Embryonic facial prominence (tissue), 1 donor: ENCODE results near the gene MPP3.
A peak's percentile ranks its signal among the peaks of the same experiment; 100 is the strongest.
"Not testable (repeated sequence)": the region's sequence is repeated elsewhere in the genome, so short reads cannot be mapped to it uniquely, and the experiment has no call there.

Experiments
- DNase-seq: peaks from one replicate; pipeline ENCODE4 v3.0.0-alpha.2; 2016; ENCODE audit errors: extremely low spot score

MPP3 gene, protein sequence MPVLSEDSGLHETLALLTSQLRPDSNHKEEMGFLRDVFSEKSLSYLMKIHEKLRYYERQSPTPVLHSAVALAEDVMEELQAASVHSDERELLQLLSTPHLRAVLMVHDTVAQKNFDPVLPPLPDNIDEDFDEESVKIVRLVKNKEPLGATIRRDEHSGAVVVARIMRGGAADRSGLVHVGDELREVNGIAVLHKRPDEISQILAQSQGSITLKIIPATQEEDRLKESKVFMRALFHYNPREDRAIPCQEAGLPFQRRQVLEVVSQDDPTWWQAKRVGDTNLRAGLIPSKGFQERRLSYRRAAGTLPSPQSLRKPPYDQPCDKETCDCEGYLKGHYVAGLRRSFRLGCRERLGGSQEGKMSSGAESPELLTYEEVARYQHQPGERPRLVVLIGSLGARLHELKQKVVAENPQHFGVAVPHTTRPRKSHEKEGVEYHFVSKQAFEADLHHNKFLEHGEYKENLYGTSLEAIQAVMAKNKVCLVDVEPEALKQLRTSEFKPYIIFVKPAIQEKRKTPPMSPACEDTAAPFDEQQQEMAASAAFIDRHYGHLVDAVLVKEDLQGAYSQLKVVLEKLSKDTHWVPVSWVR

DNA sequence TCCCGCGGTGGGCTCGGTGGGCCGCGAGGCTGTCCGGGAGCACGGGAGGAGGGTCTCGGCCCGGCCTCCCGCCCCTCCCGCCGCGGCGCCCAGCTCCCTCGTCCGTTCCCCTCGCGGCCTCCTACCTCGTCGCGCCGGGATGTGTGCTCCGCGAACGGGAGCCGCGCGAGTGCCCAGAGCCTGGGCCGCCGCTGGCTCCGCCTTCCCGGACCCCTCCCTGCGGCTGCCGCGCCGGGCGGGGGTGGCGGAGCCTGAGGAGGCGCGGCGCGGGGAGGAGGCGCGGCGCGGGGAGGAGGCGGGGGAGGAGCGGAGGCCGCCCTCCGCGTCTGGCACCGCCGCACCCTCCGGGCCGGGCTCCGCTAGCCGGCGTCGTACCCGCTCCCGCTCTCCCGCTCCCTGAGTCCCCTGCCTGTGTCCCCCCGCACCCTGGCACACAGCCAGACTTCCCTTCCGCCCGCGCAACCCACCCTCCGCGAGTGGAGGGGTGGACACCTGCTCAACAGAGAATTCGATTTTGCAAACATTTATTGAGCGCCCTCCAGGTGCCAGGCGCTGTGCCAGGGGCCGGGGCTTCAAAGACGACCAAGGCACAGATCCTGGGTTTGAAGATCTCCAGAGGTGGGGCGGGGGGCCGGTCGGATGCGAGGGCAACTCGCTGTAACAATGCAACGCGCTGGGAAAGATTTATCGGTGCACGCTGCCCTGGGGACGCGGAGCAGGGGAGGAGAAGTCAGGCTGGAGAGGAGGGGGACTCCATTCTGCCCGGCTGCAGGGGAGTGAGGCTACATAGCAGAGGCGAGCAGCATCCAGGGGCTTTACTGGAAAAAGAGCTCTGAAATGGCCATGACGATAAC, at the start of gene MPP3:
Gene MPP3 (minus strand): TSS at position 171 of the 854 bp plus-strand sequence. CDS start 1,240 bp downstream, outside the sequence.
- peak; percentile 53 for DNase-seq

DNA sequence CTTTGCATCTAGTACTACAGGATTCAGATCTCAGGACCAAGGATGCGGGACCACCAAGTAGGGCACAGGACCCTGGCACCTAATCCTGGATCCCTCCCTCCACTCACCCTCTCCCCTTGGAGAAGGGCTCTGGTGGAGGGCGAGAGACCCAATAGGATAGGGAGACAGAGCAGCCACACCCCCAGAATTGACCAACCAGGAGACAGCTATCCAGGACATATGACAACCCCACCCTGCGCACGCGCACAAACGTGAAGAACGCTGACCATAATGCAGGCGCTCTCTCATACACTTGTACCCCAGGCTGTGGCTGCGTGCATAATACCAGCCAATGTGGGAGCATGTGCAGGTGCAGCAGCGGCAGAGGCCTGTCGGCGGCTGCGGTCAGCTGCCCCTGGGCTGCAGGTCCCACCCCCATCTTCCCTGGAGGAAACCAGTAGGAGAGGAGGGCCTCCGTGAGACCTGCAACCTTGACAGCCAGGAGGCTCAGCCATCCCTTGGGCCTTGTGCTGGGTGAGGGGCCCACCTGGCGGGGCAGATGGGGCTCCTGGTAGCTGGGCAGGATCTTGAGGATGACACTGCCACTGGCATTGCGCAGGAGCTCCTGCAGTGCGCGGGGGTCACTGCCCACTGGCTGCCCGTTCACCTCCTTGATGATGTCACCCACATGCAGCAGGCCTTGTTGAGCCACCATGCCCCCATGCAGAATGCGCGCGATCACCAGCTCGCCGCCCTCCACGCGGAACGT, 49.0 kb upstream of the MPP3 start:
- DNase-seq, result no peak

DNA sequence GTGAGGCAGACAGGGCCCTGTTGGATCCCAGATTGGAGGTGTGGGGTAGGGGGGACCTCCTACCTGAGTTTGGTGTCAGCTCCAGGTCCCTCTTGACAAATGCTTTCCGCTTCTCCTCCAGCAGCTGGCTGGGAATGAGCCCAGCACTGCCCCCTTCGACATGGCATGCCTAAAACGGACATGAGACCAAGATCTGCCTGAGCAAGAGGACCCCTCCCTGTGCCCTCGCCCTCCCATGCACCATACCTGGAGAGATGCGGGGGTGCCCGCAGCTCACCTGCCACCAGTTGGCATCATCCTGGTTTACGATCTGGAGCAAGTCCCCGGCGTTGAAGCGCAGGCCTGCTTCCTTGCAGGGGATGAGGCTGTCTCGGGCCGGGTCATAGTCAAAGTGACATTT, 48.2 kb upstream of the MPP3 start:
- no peak for DNase-seq

DNA sequence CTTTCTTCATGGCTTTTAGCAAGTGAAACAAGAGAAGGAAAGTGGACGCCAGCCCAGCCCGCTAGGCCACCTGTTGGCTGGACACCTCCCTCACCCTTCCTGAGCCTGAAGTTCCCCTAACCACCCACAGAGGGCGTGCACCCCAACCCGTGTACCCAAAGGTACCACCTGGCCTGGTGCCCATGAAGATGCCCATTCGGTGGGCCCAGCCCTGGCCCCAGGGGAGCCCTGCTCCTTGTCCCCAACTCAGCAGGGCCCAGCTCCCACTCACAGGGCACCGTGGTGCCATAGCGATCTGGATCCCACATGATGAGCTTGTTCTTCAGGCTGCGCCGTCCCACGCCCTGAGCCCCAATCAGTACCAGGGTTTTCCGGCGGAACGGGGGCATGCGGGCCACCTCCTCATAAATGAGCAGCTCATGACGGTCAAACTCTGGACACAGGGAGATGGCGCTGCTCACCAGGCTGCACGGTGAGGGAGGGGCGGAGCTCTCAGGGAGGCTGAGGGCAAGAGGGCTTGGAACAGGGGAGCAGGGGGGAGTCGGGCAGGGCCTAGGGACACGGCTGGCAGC, 47.6 kb upstream of the MPP3 start:
- no peak for DNase-seq

DNA sequence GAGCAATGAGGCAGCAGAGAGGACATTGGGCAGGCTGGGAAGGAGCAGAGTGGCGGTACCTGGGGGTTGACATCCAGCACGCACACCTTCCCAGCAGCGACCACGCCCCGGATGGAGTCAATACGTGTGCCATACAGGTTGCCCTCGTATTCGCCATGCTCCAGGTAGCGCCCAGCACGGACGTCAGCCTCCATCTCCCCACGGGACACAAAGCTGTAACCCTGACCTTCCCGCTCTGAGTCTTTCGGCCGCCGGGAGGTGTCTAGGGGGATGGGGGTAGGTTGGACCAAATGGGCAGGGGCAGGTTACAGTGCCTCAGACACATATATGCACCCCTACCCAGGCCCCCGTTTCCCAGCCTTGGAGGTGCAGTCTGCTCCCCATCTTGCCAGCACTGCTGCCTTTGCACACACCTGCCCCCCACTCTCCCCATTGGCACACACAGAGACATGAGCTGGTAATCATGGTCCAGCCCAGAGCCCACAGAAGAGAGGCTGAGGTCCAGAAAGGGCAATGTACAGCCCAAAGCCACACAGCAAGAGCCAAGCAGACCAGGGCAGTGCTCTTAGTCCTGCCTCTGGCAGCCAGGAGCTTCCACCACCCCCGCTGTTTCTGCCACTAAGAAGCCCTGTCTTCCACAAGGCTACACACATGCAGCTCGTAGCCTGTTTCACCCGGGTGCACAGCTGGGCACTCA, 46.9 kb upstream of the MPP3 start:
- no peak for DNase-seq

DNA sequence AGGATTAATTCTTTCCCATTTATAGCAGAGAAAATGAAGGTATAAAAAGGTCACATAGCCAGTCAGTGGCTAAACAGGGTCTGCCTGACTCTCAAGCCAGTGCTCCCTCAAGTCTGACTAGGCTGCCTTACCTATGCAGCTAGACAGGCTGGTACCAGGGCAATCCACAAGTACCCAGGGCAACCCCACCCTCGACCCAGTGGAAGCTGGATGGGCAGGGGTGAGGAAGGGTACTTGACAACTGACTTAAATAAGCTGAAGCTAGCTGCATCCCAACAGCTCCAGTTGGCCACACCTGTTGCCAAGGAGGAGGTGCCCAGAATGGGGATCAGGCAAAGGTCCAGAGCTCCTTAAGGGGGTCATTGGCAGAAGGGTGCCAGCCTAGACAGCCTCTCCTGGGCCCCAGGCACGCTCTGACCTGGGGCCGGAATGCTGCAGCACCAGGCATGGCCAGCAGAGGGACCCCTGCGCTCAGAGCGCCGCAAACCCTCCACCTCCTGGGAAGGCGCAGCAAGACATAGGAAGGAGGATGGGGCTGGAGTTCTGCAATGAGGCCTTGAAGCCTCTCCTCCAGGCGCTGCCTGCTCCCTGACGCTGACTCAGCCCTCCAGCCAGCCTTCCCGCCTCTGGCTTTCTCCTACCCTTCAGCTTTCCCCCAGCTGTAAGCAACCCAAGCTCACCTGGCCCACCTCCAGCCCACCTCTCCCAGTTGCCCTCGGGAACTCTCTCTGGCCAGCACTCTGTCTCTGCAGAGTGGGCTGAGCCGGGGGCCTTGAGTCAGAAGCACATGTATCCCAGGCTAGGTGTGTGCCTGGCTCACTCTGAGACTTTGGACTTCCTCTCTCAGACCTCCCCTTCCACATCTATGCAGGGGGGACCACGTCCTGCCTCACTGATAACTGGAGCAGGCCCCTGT, 45.6 kb upstream of the MPP3 start:
- peak; percentile 45 for DNase-seq

DNA sequence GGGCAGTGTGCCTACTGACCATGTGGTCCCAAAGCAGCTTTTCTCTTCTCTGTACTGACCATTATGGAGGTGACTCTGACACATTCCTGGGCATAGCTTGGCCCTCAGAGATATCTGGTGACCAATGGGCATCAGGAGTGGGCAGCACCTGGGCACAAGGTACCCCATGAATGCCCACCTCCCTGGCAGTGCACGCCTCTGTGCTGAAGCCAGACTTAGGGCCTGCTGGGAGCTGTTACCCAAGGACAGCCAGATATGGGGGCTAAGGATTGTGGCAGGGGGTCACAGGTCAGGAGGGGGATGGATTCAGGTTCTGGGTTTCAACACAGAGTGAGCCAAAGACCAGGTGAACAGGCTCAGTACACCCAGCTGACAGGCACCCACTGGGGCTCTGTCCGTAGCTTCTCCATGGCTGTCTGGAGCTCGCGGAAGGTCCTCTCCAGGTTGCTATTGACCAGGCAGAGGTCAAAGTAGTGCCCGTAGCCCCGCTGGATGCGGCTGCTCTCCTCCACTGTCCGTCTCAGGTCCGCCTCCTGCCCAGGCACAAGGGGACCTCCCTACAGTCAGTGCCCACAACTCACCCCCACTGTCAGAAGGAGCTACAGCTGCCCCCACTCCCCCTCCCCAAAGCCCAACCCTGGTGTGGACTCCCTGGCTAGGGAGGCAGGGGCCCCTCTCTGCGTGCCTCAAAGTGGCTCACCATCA, 44.7 kb upstream of the MPP3 start:
- no peak for DNase-seq

DNA sequence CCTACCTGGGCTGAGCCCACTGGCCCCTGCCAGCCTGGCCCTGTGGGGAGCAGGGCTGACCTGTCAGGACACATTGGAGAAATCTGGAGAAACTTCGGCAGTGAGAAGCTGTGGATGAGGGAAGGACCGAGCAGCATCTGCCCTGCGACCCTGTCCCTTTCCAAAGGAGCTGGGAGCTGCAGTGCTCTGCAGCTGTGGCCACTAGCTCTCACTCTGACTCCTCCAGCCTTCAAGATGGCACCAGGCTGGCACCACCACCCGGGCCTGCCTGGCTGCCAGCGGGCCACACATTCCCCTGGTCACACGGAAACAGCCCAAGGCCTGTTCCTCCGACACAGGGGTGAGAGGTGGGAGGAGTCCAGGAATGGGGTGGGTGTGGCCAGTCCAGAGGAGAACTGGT, 44.1 kb upstream of the MPP3 start:
- no peak for DNase-seq

DNA sequence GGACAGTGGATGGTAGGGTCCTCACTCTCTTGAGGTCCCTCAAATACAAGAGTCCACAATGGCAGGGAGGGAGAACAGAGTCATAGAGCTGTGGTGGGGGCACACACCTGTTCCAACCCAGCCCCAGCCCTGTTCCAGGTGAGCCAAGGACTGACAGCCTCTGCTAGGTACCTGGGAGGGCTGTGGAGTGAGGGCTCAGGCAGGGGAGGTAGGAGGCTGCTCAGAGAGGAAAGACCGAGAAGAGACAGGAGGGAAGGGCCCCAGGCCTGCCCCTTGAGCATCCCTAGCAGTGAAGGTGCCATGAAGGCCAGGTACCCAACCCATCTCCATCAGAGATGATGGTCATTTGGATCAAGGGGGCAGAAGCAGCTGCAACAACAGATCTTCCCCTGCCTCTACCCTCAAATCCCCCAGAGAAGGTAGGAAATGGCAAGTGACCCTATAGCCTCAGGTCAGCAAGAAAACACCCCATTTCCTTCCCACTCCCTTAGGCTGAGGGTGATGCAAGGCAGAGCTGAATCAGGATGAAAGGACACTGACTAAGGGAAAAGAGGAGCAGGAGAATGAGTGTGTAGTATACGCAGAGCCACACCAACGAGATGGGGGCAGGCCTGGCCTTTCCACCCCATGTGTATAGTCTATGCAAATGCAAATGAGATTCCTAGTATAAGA, 42.7 kb upstream of the MPP3 start:
- no peak for DNase-seq

DNA sequence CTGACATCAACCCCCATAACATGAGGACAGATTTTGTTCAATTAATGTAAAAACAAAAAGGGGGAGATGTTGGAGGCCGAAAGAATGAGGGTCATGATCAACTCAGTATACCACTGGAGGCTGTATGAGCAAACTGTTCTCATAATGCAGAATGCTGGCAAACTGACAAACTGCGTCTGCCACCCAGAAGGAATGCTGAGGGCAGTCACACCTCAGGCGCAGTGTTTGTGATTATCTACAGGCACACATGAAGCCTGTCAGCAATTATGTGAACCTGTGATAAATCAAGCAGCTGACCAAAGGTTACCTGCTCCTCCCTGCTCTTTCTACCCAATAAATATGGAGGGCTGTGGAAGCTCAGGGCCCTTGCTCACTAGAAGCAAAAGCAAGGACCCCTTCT, 41.3 kb upstream of the MPP3 start:
- no peak for DNase-seq

DNA sequence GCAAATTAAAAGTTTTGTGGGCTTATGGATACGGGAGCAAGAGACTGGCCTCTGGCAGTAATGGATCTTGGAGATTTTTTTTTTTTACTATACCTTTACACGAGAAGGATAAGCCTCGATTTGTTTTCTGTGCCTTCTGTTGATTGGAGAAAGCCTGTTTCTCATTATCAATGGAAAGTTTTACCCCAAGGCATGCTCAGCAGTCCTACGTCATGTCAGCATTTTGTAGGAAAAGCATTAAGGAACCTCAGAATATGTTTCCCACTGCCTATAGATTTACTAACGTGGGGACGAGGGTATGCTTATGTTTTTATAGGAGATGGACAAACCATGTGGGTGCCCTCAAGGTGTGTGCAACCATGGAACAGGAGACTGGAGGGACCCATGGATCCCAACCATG, 40.9 kb upstream of the MPP3 start:
- DNase-seq, result no peak

DNA sequence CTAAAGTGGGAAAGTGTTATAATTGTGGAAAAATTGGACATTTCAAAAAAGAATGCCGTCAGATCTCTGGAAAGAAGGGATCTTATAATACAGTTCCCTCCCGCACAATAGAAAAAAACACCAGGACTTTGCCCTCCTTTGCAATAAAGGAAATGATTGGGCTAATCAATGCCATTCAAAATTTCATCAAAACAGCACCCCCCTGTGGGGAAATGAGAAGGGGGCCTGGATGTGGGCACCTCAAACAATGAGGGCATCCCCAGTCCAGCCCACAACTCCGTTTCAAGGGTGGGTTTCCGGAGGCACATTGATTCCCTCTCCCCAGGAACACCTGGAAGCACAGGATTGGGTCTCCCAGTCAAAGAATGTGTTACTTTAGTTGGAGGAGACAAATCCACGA, 40.1 kb upstream of the MPP3 start:
- DNase-seq, result no peak

DNA sequence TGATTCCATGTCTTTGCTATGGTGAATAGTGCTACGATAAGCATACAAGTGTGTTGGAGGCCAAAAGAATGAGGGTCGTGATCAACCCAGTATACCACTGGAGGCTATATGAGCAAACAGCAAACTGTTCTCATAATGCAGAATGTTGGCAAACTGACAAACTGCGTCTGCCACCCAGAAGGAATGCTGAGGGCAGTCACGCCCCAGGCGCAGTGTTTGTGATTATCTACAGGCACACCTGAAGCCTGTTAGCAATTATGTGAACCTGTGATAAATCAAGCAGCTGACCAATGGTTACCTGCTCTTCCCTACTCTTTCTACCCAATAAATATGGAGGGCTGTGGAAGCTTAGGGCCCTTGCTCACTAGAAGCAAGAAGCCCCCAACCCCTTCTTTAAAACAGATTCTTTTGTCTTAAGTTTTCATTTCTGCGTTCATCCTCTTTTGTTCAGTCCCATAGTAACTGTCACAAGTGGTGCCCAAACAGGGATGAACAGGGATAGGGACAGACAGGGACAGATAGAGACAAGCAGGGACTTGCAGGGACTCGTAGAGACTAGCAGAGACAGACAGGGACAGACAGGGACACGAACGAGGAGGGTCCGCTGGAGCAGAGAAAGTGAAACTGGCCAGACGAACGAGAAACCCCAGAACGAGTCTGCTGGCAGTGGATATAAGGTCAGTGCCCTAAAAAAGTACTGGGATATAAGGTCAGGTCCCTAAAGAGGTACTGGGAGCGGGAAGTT, 39.2 kb upstream of the MPP3 start:
- no peak for DNase-seq

DNA sequence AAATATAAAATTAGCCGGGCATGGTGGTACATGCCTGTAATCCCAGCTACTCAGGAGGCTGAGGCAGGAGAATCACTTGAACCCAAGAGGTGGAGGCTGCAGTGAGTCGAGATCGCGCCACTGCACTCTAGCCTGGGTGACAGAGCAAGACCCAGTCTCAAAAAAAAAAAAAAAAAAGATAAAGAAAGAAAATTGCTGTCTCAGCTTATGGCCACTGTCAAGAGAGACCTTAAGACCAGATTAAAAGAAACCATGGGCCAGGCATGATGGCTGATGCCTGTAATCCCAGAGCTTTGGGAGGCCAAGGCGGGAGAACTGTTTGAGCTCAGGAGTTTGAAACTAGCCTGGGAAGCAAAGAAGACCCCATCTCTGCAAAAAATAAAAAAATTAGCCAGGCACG, 36.1 kb upstream of the MPP3 start:
- DNase-seq, result not testable (repeated sequence)

DNA sequence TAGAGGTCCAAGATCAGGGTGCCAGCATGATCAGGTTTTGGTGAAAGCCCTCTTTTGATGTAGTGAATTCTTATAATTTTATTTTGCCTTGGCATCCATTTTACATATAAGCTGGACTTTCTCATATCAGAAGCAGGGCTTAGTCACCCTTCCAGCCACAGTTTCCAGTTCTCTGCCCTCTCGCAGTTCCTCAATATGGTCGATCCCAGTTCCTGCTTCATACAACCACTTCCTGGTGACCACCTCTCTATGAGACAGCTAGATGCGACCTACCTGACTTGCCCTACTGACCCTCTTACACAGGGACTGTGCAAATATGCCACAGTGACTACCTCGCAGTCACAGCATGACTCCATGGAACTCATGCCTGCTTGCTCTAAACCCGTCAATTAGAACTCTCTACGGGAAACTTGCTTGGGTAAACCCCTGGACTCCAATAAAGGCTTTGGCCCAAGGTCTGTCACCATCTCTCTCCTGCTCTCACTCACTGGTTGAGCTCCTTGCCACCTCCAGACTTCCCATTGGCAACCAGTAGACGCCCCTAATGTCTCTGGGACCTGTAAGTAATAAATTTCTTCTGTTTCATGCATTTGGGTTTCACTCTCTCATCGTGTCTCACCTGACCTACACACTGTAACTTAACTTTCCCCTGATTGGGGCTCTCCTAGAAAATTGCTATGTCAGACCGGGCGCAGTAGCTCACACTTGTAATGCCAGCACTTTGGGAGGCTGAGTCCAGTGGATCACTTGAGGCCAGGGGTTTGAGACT, 35.5 kb upstream of the MPP3 start:
- no peak for DNase-seq

DNA sequence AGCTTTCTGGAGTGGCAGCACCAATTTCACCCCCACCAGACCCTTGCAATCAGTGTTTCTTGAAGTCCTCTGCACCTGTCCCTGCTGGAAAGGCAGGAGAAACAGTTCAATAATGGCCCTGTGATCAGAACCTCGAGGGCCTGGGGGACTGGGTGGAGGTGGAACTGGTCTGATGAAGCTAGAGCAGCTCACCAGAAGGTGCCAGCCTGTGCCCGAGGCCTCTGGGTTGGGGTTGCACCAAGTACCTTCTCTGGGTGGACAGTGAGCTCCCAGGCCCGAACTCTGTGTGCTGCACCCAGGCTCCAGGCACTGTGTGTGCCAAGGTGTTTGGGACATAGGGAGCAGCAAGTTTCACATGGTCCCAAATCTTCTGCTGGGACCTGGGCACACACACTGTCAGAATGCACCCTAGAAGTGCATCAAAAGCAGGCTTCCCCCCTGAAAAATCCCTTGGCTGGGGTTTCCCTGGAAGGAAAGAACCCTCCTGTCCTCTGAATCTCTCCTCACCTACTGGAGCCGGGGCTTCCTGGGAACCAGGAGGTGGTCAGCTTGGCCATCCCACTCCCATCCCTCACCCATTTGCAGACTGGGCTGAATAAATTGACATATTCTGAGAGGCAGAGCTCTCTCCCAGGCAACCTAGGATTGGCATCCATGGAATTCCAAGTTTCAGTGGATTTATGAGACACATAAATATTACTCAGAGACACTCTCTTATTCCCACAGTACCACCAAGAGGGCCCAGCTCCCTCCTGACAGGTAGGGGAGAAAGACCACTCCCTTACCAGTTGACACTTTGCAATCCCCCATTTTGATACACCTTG, 31.4 kb upstream of the MPP3 start:
- DNase-seq, result no peak
